ENCODE measurements around the gene SDCCAG8.
"Not testable (repeated sequence)": the region's sequence is repeated elsewhere in the genome, so short reads cannot be mapped to it uniquely, and the experiment has no call there.

Gene SDCCAG8

GRCh38 chr1:243255791-243256512 lies at the start of gene SDCCAG8:
TSS of gene SDCCAG8 (plus strand) at chr1:243256041. CDS start at chr1:243256174, 133 bp downstream.
- Histone ChIP-seq H3K4me1 (ENCODE audit: insufficient read depth, low read length) (peaks cover 15% of the 10 kb centered on the region), H3K4me3 (ENCODE audit: low read length) (peak within 1 kb of the TSS; percentile 84), H3K27me3 (ENCODE audit: insufficient read depth, low read length) (no peaks in the 10 kb centered on the region), H3K9me3 (ENCODE audit: low read length) (no peaks in the 10 kb centered on the region), H2AFZ (ENCODE audit: low read depth, low read length) (peak within 1 kb of the TSS; percentile 83), H3K36me3 (ENCODE audit: insufficient read depth, low read length) (no peaks in the 10 kb centered on the region)

GRCh38 chr1:243211984-243212383 lies 43.9 kb upstream of the SDCCAG8 start:
- H3K4me3 ChIP-seq (ENCODE audit: low read length); H2AFZ ChIP-seq (ENCODE audit: low read depth, low read length); H3K4me1 ChIP-seq (ENCODE audit: insufficient read depth, low read length); H3K27me3 ChIP-seq (ENCODE audit: insufficient read depth, low read length); H3K9me3 ChIP-seq (ENCODE audit: low read length): not testable (repeated sequence)
- peaks cover 20% of the 10 kb centered on the region for H3K36me3 ChIP-seq (ENCODE audit: insufficient read depth, low read length)

DNA sequence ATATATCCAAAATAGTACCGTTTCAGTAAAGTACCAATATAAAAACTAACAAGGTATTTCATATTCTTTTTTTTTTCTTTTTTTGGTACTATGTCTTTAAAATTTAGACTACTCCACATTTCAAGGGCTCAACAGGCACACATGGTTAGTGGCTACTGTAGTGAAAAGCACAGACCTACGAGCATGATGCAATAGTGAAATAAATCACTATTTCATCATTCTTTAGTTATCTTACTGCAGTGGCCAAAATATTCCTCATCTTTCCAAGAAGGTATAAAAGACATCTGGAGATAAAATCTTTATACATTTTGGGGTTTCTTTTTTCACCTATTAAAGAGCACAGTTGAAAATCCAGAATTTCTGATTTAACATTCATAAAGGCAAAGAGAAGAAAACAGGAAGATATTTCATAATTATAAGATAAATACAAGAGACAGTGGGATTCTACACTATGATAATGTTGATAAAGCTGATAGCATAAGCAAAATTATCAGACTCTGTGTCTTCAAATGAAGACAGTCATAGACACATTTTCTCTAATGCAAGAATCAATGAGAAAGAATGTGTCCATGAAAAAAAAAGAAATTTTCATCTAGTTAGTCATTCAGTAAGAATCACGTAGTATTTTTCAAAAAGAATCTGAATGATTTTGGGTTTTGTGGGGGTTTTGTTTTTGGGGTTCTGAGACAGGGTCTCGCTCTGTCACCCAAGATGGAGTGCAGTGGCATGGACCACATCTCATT lies 42.6 kb upstream of the SDCCAG8 start:
- Histone ChIP-seq H3K4me3 (ENCODE audit: low read length) (no peak overlapping the region), H3K9me3 (ENCODE audit: low read length) (no peaks in the 10 kb centered on the region), H3K4me1 (ENCODE audit: insufficient read depth, low read length) (no peaks in the 10 kb centered on the region), H3K36me3 (ENCODE audit: insufficient read depth, low read length) (peaks cover 30% of the 10 kb centered on the region), H2AFZ (ENCODE audit: low read depth, low read length) (no peak overlapping the region), H3K27me3 (ENCODE audit: insufficient read depth, low read length) (no peaks in the 10 kb centered on the region)

DNA sequence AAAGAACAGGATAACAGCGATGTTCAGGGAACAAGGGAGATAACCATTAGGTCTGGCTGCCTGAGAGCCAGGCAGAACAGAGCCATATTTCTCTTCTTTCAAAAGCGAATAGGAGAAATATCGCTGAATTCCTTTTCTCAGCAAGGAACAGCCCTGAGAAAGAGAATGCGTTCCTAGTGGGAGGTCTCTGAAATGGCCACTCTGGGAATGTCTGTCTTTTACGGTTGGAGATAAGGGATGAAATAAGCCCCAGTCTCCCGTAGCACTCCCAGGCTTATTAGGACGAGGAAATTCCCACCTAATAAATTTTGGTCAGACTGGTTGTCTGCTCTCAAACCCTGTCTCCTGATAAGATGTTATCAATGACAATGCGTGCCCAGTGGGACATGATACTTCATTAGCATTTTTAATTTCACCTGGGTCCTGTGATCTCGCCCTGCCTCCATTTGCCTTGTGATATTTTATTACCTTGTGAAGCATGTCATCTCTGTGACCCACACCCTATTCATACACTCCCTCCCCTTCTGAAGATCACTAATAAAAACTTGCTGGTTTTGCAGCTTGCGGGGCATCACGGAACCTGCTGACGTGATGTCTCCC lies 40.5 kb upstream of the SDCCAG8 start:
- H3K4me3 ChIP-seq (ENCODE audit: low read length); H3K9me3 ChIP-seq (ENCODE audit: low read length); H3K4me1 ChIP-seq (ENCODE audit: insufficient read depth, low read length); H3K27me3 ChIP-seq (ENCODE audit: insufficient read depth, low read length); H2AFZ ChIP-seq (ENCODE audit: low read depth, low read length): not testable (repeated sequence)
- peaks cover 50% of the 10 kb centered on the region for H3K36me3 ChIP-seq (ENCODE audit: insufficient read depth, low read length)

- H3K4me1 ChIP-seq (ENCODE audit: insufficient read depth, low read length), result no peaks in the 10 kb centered on the region
- no peak overlapping the region for H3K4me3 ChIP-seq (ENCODE audit: low read length)
- peaks cover 63% of the 10 kb centered on the region for H3K36me3 ChIP-seq (ENCODE audit: insufficient read depth, low read length)
- no peaks in the 10 kb centered on the region for H3K9me3 ChIP-seq (ENCODE audit: low read length)
- no peaks in the 10 kb centered on the region for H3K27me3 ChIP-seq (ENCODE audit: insufficient read depth, low read length)
- H2AFZ ChIP-seq (ENCODE audit: low read depth, low read length), result no peak overlapping the region
Observed at GRCh38 chr1:243216741-243217140, 39.1 kb upstream of the SDCCAG8 start.

GRCh38 chr1:243217349-243217748 lies 38.5 kb upstream of the SDCCAG8 start:
- Histone ChIP-seq H3K27me3 (ENCODE audit: insufficient read depth, low read length) (no peaks in the 10 kb centered on the region), H3K4me1 (ENCODE audit: insufficient read depth, low read length) (no peaks in the 10 kb centered on the region), H3K4me3 (ENCODE audit: low read length) (no peak overlapping the region), H3K9me3 (ENCODE audit: low read length) (no peaks in the 10 kb centered on the region), H2AFZ (ENCODE audit: low read depth, low read length) (no peak overlapping the region), H3K36me3 (ENCODE audit: insufficient read depth, low read length) (peaks cover 67% of the 10 kb centered on the region)

DNA sequence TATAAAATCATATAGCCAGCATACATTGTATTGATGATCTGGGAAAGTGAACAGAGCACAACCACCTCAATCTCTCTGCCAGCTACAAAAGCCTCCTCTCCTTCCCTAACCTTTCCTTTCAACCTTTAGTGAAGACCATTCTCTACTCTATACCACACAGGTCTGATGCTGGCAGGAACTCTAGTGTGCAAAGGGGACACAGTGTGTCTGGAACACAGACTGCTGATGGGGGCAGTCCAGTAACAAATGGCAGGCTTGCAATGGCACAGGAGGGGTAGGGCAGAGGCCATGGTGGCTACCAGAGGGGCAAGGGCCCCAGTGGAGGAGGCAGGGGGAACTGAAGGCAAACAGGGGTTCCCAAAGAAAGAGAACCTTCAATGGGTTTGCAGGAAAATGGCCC lies 37.8 kb upstream of the SDCCAG8 start:
- Histone ChIP-seq H3K9me3 (ENCODE audit: low read length) (no peaks in the 10 kb centered on the region), H3K36me3 (ENCODE audit: insufficient read depth, low read length) (peaks cover 73% of the 10 kb centered on the region), H3K4me1 (ENCODE audit: insufficient read depth, low read length) (no peaks in the 10 kb centered on the region), H3K4me3 (ENCODE audit: low read length) (no peak overlapping the region), H2AFZ (ENCODE audit: low read depth, low read length) (no peak overlapping the region), H3K27me3 (ENCODE audit: insufficient read depth, low read length) (no peaks in the 10 kb centered on the region)

DNA sequence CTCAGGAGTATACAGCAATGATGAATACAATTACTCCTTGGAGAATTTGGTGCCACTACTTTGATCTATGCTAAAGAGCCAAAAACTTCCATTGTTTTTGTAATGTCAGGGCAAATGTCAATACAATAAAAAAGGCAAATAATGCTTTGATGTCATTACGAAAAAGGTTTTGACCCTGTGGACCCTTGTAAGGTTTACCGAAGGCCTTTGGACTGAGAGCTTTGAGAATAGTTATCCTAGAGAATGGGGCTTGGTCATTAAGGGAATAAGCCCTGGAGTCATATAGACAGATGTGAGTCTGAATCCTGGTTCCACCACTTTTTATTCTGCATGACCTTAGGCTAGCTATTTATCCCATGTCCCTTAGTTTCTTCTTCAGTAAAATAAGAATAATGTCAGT lies 28.2 kb upstream of the SDCCAG8 start:
- H2AFZ ChIP-seq (ENCODE audit: low read depth, low read length), result no peak overlapping the region
- no peaks in the 10 kb centered on the region for H3K27me3 ChIP-seq (ENCODE audit: insufficient read depth, low read length)
- peaks cover 15% of the 10 kb centered on the region for H3K36me3 ChIP-seq (ENCODE audit: insufficient read depth, low read length)
- peaks cover 14% of the 10 kb centered on the region for H3K9me3 ChIP-seq (ENCODE audit: low read length)
- no peaks in the 10 kb centered on the region for H3K4me1 ChIP-seq (ENCODE audit: insufficient read depth, low read length)
- H3K4me3 ChIP-seq (ENCODE audit: low read length), result no peak overlapping the region

- Histone ChIP-seq H3K36me3 (ENCODE audit: insufficient read depth, low read length) (peaks cover 9% of the 10 kb centered on the region), H3K4me1 (ENCODE audit: insufficient read depth, low read length) (no peaks in the 10 kb centered on the region), H3K4me3 (ENCODE audit: low read length) (no peak overlapping the region), H3K27me3 (ENCODE audit: insufficient read depth, low read length) (no peaks in the 10 kb centered on the region), H3K9me3 (ENCODE audit: low read length) (peaks cover 16% of the 10 kb centered on the region), H2AFZ (ENCODE audit: low read depth, low read length) (no peak overlapping the region)
Observed at GRCh38 chr1:243229526-243229925, 26.3 kb upstream of the SDCCAG8 start.

DNA sequence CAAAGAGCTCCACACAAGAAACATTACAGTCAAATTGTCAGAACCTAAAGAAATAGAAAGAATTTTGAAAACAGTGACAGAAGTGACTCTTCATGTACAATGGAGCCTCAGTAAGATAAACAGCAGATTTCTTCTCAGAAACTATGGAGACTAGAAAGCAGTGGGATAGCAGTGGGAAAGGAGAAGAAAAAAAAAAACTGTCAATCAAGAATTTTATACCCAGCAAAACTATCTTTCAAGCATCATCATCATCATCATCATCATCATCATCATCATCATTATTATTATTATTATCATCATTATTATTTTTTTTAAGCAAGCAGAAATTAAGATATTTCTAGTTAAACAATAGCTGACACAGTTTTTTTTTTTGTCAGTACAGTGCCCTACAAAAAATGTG lies 24.9 kb upstream of the SDCCAG8 start:
- peaks cover 9% of the 10 kb centered on the region for H3K36me3 ChIP-seq (ENCODE audit: insufficient read depth, low read length)
- no peaks in the 10 kb centered on the region for H3K27me3 ChIP-seq (ENCODE audit: insufficient read depth, low read length)
- peaks cover 16% of the 10 kb centered on the region for H3K9me3 ChIP-seq (ENCODE audit: low read length)
- no peak overlapping the region for H3K4me3 ChIP-seq (ENCODE audit: low read length)
- no peak overlapping the region for H2AFZ ChIP-seq (ENCODE audit: low read depth, low read length)
- no peaks in the 10 kb centered on the region for H3K4me1 ChIP-seq (ENCODE audit: insufficient read depth, low read length)

DNA sequence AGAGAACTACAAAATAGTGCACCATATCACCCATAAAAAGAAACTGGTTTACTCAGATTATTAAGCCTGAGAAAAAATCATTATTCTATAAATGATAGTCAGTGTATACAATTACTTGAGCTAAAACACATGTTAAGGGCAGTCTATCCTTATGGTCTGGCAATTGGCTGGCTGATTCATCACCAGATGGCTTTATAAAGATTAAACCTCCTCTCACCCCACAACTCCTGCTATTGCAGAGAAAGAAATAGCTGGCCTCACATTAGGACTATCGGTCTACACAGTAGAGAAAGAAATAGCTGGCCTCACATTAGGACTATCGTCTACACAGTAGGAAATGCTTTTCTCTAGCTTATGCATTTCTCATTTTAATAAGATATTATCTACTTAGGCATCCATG lies 21.9 kb upstream of the SDCCAG8 start:
- Histone ChIP-seq H3K27me3 (ENCODE audit: insufficient read depth, low read length) (no peaks in the 10 kb centered on the region), H3K9me3 (ENCODE audit: low read length) (peaks cover 19% of the 10 kb centered on the region), H2AFZ (ENCODE audit: low read depth, low read length) (no peak overlapping the region), H3K4me3 (ENCODE audit: low read length) (no peak overlapping the region), H3K4me1 (ENCODE audit: insufficient read depth, low read length) (no peaks in the 10 kb centered on the region), H3K36me3 (ENCODE audit: insufficient read depth, low read length) (peaks cover 16% of the 10 kb centered on the region)

DNA sequence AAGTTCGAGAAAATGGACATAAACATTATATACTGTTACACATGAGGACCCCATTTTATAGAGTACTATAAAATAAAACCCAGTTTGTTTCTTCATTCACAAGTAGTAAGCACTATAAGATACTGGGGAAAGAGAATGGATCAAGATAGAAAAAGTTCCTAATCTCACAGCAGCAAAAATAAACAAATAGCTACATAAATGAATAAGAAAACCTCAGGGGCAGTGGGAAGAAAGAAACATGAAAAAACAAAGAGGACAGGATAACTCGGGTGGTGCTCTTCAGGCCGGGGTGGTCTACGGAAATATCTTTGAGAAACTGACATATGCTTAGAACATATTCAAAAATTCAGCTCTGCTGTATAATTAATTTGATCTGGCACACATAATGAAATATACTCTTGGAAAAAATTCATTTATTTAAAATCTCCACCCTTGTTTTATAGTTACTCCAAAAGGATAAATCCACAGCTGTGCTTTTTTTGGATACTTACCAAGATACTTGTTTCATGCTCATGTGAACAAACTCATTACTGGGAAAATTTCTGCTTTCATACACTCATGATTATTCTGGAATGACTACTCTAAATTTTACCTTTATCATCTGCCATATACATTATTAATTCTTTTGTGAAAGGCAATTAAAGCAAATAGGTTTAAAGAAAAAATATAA lies 20.7 kb upstream of the SDCCAG8 start:
- H3K9me3 ChIP-seq (ENCODE audit: low read length), result peaks cover 9% of the 10 kb centered on the region
- no peak overlapping the region for H3K4me3 ChIP-seq (ENCODE audit: low read length)
- no peak overlapping the region for H2AFZ ChIP-seq (ENCODE audit: low read depth, low read length)
- H3K36me3 ChIP-seq (ENCODE audit: insufficient read depth, low read length), result peaks cover 14% of the 10 kb centered on the region
- no peaks in the 10 kb centered on the region for H3K27me3 ChIP-seq (ENCODE audit: insufficient read depth, low read length)
- H3K4me1 ChIP-seq (ENCODE audit: insufficient read depth, low read length), result no peaks in the 10 kb centered on the region

All from neuron (in vitro differentiated cells).